K562 (cell line): ENCODE measurements around the gene SOCS2. TPM values are rescaled to one million over a fixed set of nuclear protein-coding genes. Genes with fewer than 3 reads are reported as not detected.

Source experiments
- EP300 ChIP-seq: IDR thresholded peaks from 2 replicates; pipeline ENCODE4 v1.6.1; 2012; ENCODE audit warnings: low read length, improper control_type of control experiment
- HDGF ChIP-seq: fragments of 450-650 bp; IDR thresholded peaks from 2 replicates; pipeline ENCODE4 v1.6.1; 2016
- HMG20B ChIP-seq: fragments of 250-450 bp; sonication (Bioruptor Pico); IDR thresholded peaks from 2 replicates; pipeline ENCODE4 v1.5.0; 2021; ENCODE audit warnings: mild to moderate bottlenecking
- MAFG ChIP-seq: fragments of 450-650 bp; conservative IDR thresholded peaks from 2 replicates; pipeline ENCODE4 v1.6.1; 2016; ENCODE audit warnings: missing genetic modification characterization, missing compliant biosample characterization
- MCM7 ChIP-seq, 2 experiments: fragments of 450-650 bp; IDR thresholded peaks; 2 replicates each; pipeline ENCODE4 v1.6.1; 2016 to 2018
- SIN3A ChIP-seq, 2 experiments: fragments of 150-350 bp in 1 of 2; IDR thresholded peaks; 2 replicates each; pipeline ENCODE4 v1.6.1; 2011 to 2016; ENCODE audit warnings: borderline replicate concordance in 2 of 2, low read depth in 2 of 2, low read length in 2 of 2, mild to moderate bottlenecking in 2 of 2, moderate library complexity in 2 of 2; ENCODE audit not compliant: control insufficient read depth in 1 of 2
- SMAD3 ChIP-seq: fragments of 450-650 bp; formaldehyde crosslinking; conservative IDR thresholded peaks from 2 replicates; pipeline ENCODE4 v1.4.0; 2020; ENCODE audit warnings: mild to moderate bottlenecking
- ZFP30 ChIP-seq: fragments of 250-450 bp; sonication (Bioruptor Pico); IDR thresholded peaks from 2 replicates; pipeline ENCODE4 v1.8.0; 2022; ENCODE audit warnings: moderate library complexity, mild to moderate bottlenecking, inconsistent platforms, borderline replicate concordance
- ZNF174 ChIP-seq: fragments of 250-450 bp; sonication (Bioruptor Pico); IDR thresholded peaks from 2 replicates; pipeline ENCODE4 v1.4.0; 2020; ENCODE audit warnings: mild to moderate bottlenecking
- ZNF175 ChIP-seq: fragments of 200-800 bp; sonication (Bioruptor generic); IDR thresholded peaks from 2 replicates; pipeline ENCODE4 v1.6.1; 2016; ENCODE audit warnings: low read depth, mild to moderate bottlenecking, missing genetic modification characterization, missing compliant biosample characterization
- ZNF766 ChIP-seq: fragments of 200-800 bp; sonication (Bioruptor generic); conservative IDR thresholded peaks from 2 replicates; pipeline ENCODE4 v1.6.1; 2016; ENCODE audit warnings: missing genetic modification characterization, missing compliant biosample characterization
- polyA plus RNA-seq, 8 experiments: library from polyadenylated mRNA; depleted of rRNA in 4 of 8; stranded (reverse) in 5 of 8; unstranded in 3 of 8; fragments of >200 nt; fragmentation: Nextera tagmentation in 2 of 8; fragmentation: Illumina TruSeq in 1 of 8; extraction: Ambion mirVana in 2 of 8; extraction: Trizol in 1 of 8; gene quantifications; 2 replicates each; pipeline versions ENCODE4 v1.2.1 to v1.2.3, GENCODE V29; 2011 to 2014; ENCODE audit warnings: inconsistent platforms in 1 of 8, missing spikeins in 1 of 8
- total RNA-seq, 7 experiments: library from RNA; depleted of rRNA in 6 of 7; stranded (reverse); fragments of >200 nt in 6 of 7; fragmentation: Illumina TruSeq in 2 of 7; extraction: Trizol in 2 of 7; gene quantifications; 2 replicates each; pipeline versions ENCODE4 v1.2.1 to v1.2.3, GENCODE V29; 2011 to 2021; ENCODE audit warnings: low replicate concordance in 1 of 7
- TF ChIP-seq, protein P1 (sequence below): sonication (generic); formaldehyde crosslinking; IDR thresholded peaks from 2 replicates; pipeline ENCODE4 v1.8.1; 2023; ENCODE audit warnings: missing genetic modification reagents, mild to moderate bottlenecking, borderline replicate concordance
- TF ChIP-seq, protein P2 (sequence below): fragments of 250-450 bp; sonication (Bioruptor Pico); IDR thresholded peaks from 2 replicates; pipeline ENCODE4 v1.5.0; 2020; ENCODE audit warnings: mild to moderate bottlenecking, borderline replicate concordance

SOCS2 gene
- total and polyA plus RNA-seq, 9 of the 15 experiments (the other 6 are each of a cell fraction or from before 2014, with no cell fraction given): 37.0 to 162 (median 98.7) TPM

DNA sequence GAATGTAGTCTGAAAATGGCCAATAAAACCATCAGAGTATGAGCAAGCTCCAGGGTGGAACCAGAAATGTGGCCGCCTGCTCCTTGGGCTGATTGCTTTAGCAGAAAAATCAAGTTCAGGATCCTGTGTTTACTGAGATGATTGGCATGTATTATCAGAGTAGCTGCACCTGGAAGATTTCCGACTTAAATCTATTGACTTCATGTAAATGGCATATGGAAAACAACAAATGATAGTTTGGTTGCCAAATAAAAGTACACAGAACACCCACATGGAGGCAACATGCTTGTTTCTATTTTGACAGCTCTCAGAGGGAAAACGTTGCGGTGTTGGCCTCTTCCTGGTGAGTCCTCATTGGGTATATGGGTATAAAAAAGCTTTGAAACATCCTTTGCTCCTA is 31.3 kb downstream of the SOCS2 start (continued):
- TF ChIP-seq, protein P1, sequence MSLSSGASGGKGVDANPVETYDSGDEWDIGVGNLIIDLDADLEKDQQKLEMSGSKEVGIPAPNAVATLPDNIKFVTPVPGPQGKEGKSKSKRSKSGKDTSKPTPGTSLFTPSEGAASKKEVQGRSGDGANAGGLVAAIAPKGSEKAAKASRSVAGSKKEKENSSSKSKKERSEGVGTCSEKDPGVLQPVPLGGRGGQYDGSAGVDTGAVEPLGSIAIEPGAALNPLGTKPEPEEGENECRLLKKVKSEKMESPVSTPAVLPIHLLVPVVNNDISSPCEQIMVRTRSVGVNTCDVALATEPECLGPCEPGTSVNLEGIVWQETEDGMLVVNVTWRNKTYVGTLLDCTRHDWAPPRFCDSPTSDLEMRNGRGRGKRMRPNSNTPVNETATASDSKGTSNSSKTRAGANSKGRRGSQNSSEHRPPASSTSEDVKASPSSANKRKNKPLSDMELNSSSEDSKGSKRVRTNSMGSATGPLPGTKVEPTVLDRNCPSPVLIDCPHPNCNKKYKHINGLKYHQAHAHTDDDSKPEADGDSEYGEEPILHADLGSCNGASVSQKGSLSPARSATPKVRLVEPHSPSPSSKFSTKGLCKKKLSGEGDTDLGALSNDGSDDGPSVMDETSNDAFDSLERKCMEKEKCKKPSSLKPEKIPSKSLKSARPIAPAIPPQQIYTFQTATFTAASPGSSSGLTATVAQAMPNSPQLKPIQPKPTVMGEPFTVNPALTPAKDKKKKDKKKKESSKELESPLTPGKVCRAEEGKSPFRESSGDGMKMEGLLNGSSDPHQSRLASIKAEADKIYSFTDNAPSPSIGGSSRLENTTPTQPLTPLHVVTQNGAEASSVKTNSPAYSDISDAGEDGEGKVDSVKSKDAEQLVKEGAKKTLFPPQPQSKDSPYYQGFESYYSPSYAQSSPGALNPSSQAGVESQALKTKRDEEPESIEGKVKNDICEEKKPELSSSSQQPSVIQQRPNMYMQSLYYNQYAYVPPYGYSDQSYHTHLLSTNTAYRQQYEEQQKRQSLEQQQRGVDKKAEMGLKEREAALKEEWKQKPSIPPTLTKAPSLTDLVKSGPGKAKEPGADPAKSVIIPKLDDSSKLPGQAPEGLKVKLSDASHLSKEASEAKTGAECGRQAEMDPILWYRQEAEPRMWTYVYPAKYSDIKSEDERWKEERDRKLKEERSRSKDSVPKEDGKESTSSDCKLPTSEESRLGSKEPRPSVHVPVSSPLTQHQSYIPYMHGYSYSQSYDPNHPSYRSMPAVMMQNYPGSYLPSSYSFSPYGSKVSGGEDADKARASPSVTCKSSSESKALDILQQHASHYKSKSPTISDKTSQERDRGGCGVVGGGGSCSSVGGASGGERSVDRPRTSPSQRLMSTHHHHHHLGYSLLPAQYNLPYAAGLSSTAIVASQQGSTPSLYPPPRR (CRISPR knock-in tag): no peak
- TF ChIP-seq, protein P2, sequence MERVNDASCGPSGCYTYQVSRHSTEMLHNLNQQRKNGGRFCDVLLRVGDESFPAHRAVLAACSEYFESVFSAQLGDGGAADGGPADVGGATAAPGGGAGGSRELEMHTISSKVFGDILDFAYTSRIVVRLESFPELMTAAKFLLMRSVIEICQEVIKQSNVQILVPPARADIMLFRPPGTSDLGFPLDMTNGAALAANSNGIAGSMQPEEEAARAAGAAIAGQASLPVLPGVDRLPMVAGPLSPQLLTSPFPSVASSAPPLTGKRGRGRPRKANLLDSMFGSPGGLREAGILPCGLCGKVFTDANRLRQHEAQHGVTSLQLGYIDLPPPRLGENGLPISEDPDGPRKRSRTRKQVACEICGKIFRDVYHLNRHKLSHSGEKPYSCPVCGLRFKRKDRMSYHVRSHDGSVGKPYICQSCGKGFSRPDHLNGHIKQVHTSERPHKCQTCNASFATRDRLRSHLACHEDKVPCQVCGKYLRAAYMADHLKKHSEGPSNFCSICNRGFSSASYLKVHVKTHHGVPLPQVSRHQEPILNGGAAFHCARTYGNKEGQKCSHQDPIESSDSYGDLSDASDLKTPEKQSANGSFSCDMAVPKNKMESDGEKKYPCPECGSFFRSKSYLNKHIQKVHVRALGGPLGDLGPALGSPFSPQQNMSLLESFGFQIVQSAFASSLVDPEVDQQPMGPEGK (CRISPR knock-in tag): no peak
- TF ChIP-seq HDGF (no peak), SIN3A (IDR thresholded peaks at IDR 0.05; ENCODE audit: borderline replicate concordance in 2 of 2, control insufficient read depth in 1 of 2, low read depth in 2 of 2, low read length in 2 of 2) (no peak), MAFG (tag) (no peak), MCM7 (IDR thresholded peaks at IDR 0.05) (no peak), ZNF766 (no peak), ZNF174 (CRISPR knock-in tag) (no peak), EP300 (no peak), SMAD3 (CRISPR knock-in tag) (no peak), ZNF175 (CRISPR knock-in tag) (no peak), ZFP30 (CRISPR knock-in tag) (no peak), HMG20B (CRISPR knock-in tag) (no peak)
